Trophoblast cell (in vitro differentiated cells and primary cell): ENCODE data around the gene WDR90.
A peak's percentile ranks its signal among the peaks of the same experiment; 100 is the strongest.

Source experiments
- DNase-seq, 2 donors: peaks; one replicate each; pipeline ENCODE4 v3.0.0-alpha.2; 2016
- H2AFZ ChIP-seq: 2 replicates; pipeline ENCODE4 v1.6.1; 2013; ENCODE audit warnings: low read length, moderate library complexity, mild to moderate bottlenecking; ENCODE audit not compliant: insufficient read depth, poor library complexity
- H2AK5ac ChIP-seq: 2 replicates; pipeline ENCODE4 v1.6.1; 2013; ENCODE audit warnings: mild to moderate bottlenecking, low read length
- H2BK120ac ChIP-seq: 2 replicates; pipeline ENCODE4 v1.6.1; 2013; ENCODE audit warnings: low read length, mild to moderate bottlenecking, moderate library complexity; ENCODE audit not compliant: insufficient read depth, poor library complexity
- H2BK12ac ChIP-seq: 2 replicates; pipeline ENCODE4 v1.6.1; 2013; ENCODE audit warnings: mild to moderate bottlenecking, low read length, moderate library complexity
- H2BK5ac ChIP-seq: 2 replicates; pipeline ENCODE4 v1.6.1; 2013; ENCODE audit warnings: low read length, low read depth, moderate library complexity, mild to moderate bottlenecking; ENCODE audit not compliant: poor library complexity
- H3K14ac ChIP-seq: 2 replicates; pipeline ENCODE4 v1.6.1; 2013; ENCODE audit warnings: mild to moderate bottlenecking, low read length
- H3K18ac ChIP-seq: 2 replicates; pipeline ENCODE4 v1.6.1; 2013; ENCODE audit warnings: mild to moderate bottlenecking, low read length
- H3K23ac ChIP-seq: 2 replicates; pipeline ENCODE4 v1.6.1; 2013; ENCODE audit warnings: low read length
- H3K27ac ChIP-seq: 2 replicates; pipeline ENCODE4 v1.5.1; 2013; ENCODE audit warnings: low read depth, mild to moderate bottlenecking, inconsistent platforms, low read length, moderate library complexity
- H3K27me3 ChIP-seq: 2 replicates; pipeline ENCODE4 v1.6.1; 2013; ENCODE audit warnings: inconsistent platforms, mild to moderate bottlenecking, low read length, moderate library complexity; ENCODE audit not compliant: insufficient read depth
- H3K36me3 ChIP-seq, 2 experiments: 1 replicate in 1 of 2; 2 replicates in 1 of 2; pipeline ENCODE4 v1.6.1; 2013; ENCODE audit warnings: low read length in 2 of 2, mild to moderate bottlenecking in 2 of 2, moderate library complexity in 1 of 2; ENCODE audit not compliant: insufficient read depth in 2 of 2, control insufficient read depth in 1 of 2
- H3K4ac ChIP-seq: 2 replicates; pipeline ENCODE4 v1.6.1; 2013; ENCODE audit warnings: low read depth, mild to moderate bottlenecking, low read length, moderate library complexity
- H3K4me1 ChIP-seq, 2 experiments: 1 replicate in 1 of 2; 2 replicates in 1 of 2; pipeline ENCODE4 v1.6.1; 2013; ENCODE audit warnings: low read length in 2 of 2, mild to moderate bottlenecking in 2 of 2, moderate library complexity in 1 of 2; ENCODE audit not compliant: insufficient read depth in 2 of 2, control insufficient read depth in 1 of 2
- H3K4me2 ChIP-seq: 2 replicates; pipeline ENCODE4 v1.6.1; 2013; ENCODE audit warnings: inconsistent platforms, mild to moderate bottlenecking, low read length, moderate library complexity
- H3K4me3 ChIP-seq: 2 replicates; pipeline ENCODE4 v1.5.1; 2013; ENCODE audit warnings: mild to moderate bottlenecking, low read depth, low read length, inconsistent platforms
- H3K79me1 ChIP-seq: one replicate; pipeline ENCODE4 v1.6.1; 2013; ENCODE audit warnings: low read length
- H3K79me2 ChIP-seq: 2 replicates; pipeline ENCODE4 v1.6.1; 2013; ENCODE audit warnings: low read length, mild to moderate bottlenecking; ENCODE audit not compliant: control insufficient read depth, insufficient read depth, poor library complexity
- H3K9ac ChIP-seq: 2 replicates; pipeline ENCODE4 v1.6.1; 2013; ENCODE audit warnings: mild to moderate bottlenecking, low read length
- H3K9me3 ChIP-seq: 2 replicates; pipeline ENCODE4 v1.6.1; 2013; ENCODE audit warnings: low read depth, mild to moderate bottlenecking, control low read depth, inconsistent platforms, low read length; ENCODE audit not compliant: insufficient read depth
- H4K12ac ChIP-seq: 2 replicates; pipeline ENCODE4 v1.6.1; 2013; ENCODE audit warnings: low read depth, mild to moderate bottlenecking, low read length, moderate library complexity
- H4K8ac ChIP-seq: 2 replicates; pipeline ENCODE4 v1.6.1; 2013; ENCODE audit warnings: low read depth, mild to moderate bottlenecking, low read length, moderate library complexity
- H4K91ac ChIP-seq: one replicate; pipeline ENCODE4 v1.6.1; 2013; ENCODE audit warnings: low read depth, mild to moderate bottlenecking, low read length, moderate library complexity
- WGBS: extraction: QIAGEN DNeasy Blood & Tissue Kit; methylation state at CpG from one replicate; pipeline ENCODE4 v1.1.7; 2013; ENCODE audit warnings: missing lambda C conversion rate; ENCODE audit not compliant: insufficient read length, insufficient coverage; ENCODE audit errors: extremely low coverage; 5-methylcytosine and 5-hydroxymethylcytosine counted together

Gene WDR90

DNA sequence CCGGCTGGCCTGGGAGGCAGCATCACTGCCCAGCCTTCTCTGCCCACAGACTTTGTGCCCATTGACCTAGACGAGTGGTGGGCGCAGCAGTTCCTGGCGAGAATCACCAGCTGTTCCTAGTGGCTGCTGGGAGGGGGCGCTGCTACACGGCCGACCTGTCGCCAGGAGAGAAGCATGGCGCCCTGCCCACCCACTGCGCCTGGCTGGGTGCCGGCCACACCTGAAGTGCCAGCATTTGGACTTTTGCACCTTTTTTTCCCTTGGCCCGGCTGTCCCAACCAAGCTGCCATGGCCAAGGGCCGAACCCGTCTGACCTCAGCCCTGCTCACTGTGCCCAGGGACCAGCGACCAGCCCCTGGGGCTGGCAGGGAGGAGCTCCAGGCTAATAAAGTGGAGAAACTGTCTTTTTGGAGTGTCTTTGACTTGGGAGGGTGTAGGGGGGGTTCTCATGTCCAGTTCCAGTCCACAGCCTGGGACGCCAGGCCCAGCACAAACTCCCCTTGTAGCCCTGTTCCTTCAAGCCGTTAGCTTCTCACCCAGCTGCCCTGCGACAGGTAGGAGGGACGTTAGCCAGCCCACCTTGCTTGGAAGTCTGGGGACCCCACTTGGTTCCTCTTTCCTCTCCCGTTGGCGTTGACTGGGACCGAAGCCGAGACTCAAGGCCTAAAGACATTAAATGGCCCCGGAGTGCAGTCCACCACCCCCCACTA is 939 bp upstream of the WDR90 start:
- peak overlapping the region; percentile 95 for H3K4me2 ChIP-seq
- peak overlapping the region; percentile 57 for H3K18ac ChIP-seq
- H3K79me1 ChIP-seq: peaks cover 11% of the 10 kb centered on the region
- H2BK120ac ChIP-seq: peak overlapping the region; percentile 8
- H4K91ac ChIP-seq: peak overlapping the region; percentile 81
- H3K79me2 ChIP-seq: peaks cover 6% of the 10 kb centered on the region
- H3K4ac ChIP-seq: peak overlapping the region; percentile 31
- H3K23ac ChIP-seq: no peak overlapping the region
- H2BK5ac ChIP-seq: peak overlapping the region; percentile 37
- H3K4me1 ChIP-seq: peaks cover 8 to 19% of the 10 kb centered on the region in 2 experiments
- DNase-seq: no peak
- H2AK5ac ChIP-seq: peak overlapping the region; percentile 27
- H3K27me3 ChIP-seq: no peaks in the 10 kb centered on the region
- peaks cover 6 to 13% of the 10 kb centered on the region in 2 experiments for H3K36me3 ChIP-seq
- no CpG with 5 or more reads among the region's 24 CpGs for WGBS
- H3K27ac ChIP-seq: peak overlapping the region; percentile 4
- no peak overlapping the region for H2BK12ac ChIP-seq
- peaks cover 1% of the 10 kb centered on the region for H3K9me3 ChIP-seq
- H3K14ac ChIP-seq: peak overlapping the region; percentile 65
- peak overlapping the region; percentile 7 for H2AFZ ChIP-seq
- peak overlapping the region; percentile 68 for H4K12ac ChIP-seq
- H3K4me3 ChIP-seq: peak overlapping the region; percentile 67
- peak overlapping the region; percentile 72 for H3K9ac ChIP-seq
- H4K8ac ChIP-seq: peak overlapping the region; percentile 62

DNA sequence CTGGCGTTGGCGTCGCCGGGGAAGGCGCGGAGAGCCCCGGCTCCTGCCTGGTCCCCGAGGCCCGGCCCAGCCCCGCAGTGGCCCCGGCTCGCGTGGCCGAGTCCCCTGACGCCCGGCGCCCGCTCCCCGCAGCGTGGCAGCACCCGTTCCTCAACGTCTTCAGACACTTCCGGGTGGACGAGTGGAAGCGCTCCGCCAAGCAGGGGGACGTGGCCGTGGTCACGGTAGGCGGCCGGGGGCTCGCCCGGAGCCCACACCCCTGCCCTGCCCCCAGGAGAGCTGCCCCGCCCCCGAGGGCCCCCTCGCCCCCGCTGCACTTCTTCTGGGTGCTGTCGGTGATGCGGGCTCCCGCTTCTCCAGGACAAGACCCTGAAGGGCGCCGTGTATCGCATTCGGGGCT is 466 bp downstream of the WDR90 start:
- Histone ChIP-seq H3K79me2 (peaks cover 6% of the 10 kb centered on the region), H2BK12ac (no peak overlapping the region), H4K91ac (peak overlapping the region; percentile 69), H2BK120ac (no peak overlapping the region), H2AK5ac (no peak overlapping the region), H3K9ac (peak overlapping the region; percentile 69), H4K12ac (peak overlapping the region; percentile 36), H3K4me2 (peak overlapping the region; percentile 95), H3K4me1 (peaks cover 8 to 19% of the 10 kb centered on the region in 2 experiments), H2BK5ac (peak overlapping the region; percentile 14), H3K4me3 (peak overlapping the region; percentile 67), H2AFZ (peak overlapping the region; percentile 37), H3K9me3 (no peaks in the 10 kb centered on the region), H3K79me1 (peaks cover 11% of the 10 kb centered on the region), H3K27me3 (no peaks in the 10 kb centered on the region), H4K8ac (peak overlapping the region; percentile 64), H3K36me3 (peaks cover 10 to 22% of the 10 kb centered on the region in 2 experiments), H3K27ac (no peak overlapping the region), H3K23ac (no peak overlapping the region), H3K4ac (no peak overlapping the region), H3K14ac (peak overlapping the region; percentile 42), H3K18ac (peak overlapping the region; percentile 26)
- no CpG with 5 or more reads among the region's 44 CpGs for whole genome bisulfite sequencing
- no peak for DNase-seq

DNA sequence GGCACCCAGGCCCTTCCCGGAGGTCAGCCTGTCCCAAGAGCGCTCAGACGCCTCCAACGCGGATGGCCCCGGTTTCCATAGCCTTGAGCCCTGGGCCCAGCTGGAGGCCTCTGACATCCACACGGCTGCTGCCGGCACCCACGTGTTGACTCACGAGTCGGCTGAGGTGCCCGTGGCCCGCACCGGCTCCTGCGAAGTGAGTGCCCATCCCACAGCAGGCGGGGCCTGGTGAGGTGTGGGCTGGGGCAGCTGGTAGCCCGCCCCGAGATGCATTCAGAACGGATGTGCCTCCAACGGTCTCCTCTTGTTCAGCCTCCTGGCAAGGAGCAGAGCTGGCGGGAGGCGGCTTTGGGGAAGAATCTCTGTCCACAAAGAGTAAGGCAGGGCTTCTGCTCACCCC is 2.7 kb downstream of the WDR90 start:
- Histone ChIP-seq H2BK5ac (no peak overlapping the region), H4K12ac (no peak overlapping the region), H3K4me3 (no peak overlapping the region), H2AK5ac (no peak overlapping the region), H2BK120ac (no peak overlapping the region), H3K23ac (no peak overlapping the region), H4K91ac (no peak overlapping the region), H3K4ac (no peak overlapping the region), H3K9me3 (no peaks in the 10 kb centered on the region), H3K27ac (no peak overlapping the region), H3K9ac (no peak overlapping the region), H2AFZ (no peak overlapping the region), H3K79me1 (peaks cover 11% of the 10 kb centered on the region), H3K79me2 (peaks cover 6% of the 10 kb centered on the region), H3K4me1 (peaks cover 8 to 9% of the 10 kb centered on the region in 2 experiments), H3K36me3 (peaks cover 27 to 35% of the 10 kb centered on the region in 2 experiments), H4K8ac (no peak overlapping the region), H3K27me3 (no peaks in the 10 kb centered on the region), H3K14ac (no peak overlapping the region), H3K4me2 (no peak overlapping the region), H3K18ac (no peak overlapping the region), H2BK12ac (no peak overlapping the region)
- no peak for DNase-seq
- WGBS: no CpG with 5 or more reads among the region's 22 CpGs

DNA sequence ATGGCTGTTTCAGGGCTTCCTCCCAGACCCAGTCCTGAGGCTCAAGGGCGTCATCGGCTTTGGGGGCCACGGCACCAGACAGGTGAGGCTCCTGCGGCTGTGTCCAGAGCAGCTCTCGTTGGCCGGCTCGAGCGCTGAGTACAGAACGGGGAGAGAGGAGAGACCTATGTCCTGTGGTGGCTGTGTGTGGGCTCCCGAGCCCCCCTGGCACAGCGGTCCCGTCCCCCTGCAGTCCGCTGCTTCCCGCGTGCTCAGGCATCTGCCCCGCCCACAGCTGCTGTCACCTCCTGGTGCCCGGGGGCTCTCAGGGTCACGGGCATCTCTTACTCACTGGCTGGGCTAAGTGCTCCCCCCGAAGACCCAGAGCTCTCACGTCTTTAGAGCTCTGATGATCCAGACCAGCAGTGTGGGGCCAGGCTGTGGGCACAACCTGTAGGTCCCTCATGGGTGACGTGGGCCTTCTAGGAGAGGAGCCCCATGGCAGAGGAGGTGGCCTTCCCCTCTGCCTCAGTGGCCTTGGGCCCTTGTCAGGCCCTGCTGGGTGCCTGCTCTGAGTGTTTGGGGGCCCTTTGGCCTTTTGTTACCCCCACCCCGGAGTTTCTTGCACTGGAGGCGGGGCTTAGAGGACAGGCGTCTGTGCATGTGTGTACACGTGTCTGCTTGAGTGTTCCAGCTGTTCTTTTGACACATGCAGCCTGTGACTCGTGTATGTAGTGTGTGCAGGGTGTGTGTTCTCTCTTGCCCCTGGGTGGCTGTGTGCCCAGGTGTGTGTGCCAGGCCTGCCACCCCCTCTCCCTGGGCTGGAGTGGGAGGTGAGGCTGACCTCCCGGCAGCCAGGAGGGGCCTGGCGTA is 3.5 kb downstream of the WDR90 start:
- Histone ChIP-seq H3K14ac (no peak overlapping the region), H3K23ac (no peak overlapping the region), H4K12ac (no peak overlapping the region), H3K79me2 (peaks cover 6% of the 10 kb centered on the region), H3K36me3 (peaks cover 32 to 35% of the 10 kb centered on the region in 2 experiments), H4K91ac (no peak overlapping the region), H3K27me3 (no peaks in the 10 kb centered on the region), H3K27ac (no peak overlapping the region), H4K8ac (no peak overlapping the region), H2AK5ac (no peak overlapping the region), H3K4me1 (peaks cover 8 to 9% of the 10 kb centered on the region in 2 experiments), H3K18ac (no peak overlapping the region), H2AFZ (no peak overlapping the region), H3K79me1 (peaks cover 11% of the 10 kb centered on the region), H3K4me3 (no peak overlapping the region), H3K4me2 (no peak overlapping the region), H3K4ac (no peak overlapping the region), H3K9me3 (no peaks in the 10 kb centered on the region), H2BK12ac (no peak overlapping the region), H2BK120ac (no peak overlapping the region), H3K9ac (no peak overlapping the region), H2BK5ac (no peak overlapping the region)
- no peak for DNase-seq
- no CpG with 5 or more reads among the region's 28 CpGs for WGBS
